HG03575 (cell line): Measurements from ENCODE around the gene ZNF766.
"Not testable (repeated sequence)": the region's sequence is repeated elsewhere in the genome, so short reads cannot be mapped to it uniquely, and the experiment has no call there.

Source experiments
- ATAC-seq: cut with Tn5 transposase; IDR thresholded peaks from one replicate; pipeline ENCODE4 v1.9.1; 2021; ENCODE audit not compliant: unreplicated experiment, insufficient number of reproducible peaks, low FRiP score; ENCODE audit errors: extremely low read depth

The ZNF766 gene

GRCh38 chr19:52270266-52270885 is 989 bp downstream of the ZNF766 start:
- no peak for ATAC-seq

GRCh38 chr19:52273301-52273700 is 3.9 kb downstream of the ZNF766 start:
- no peak for ATAC-seq

- no peak for ATAC-seq
These were observed 4.8 kb downstream of the ZNF766 start for GRCh38 chr19:52274191-52274590.

DNA sequence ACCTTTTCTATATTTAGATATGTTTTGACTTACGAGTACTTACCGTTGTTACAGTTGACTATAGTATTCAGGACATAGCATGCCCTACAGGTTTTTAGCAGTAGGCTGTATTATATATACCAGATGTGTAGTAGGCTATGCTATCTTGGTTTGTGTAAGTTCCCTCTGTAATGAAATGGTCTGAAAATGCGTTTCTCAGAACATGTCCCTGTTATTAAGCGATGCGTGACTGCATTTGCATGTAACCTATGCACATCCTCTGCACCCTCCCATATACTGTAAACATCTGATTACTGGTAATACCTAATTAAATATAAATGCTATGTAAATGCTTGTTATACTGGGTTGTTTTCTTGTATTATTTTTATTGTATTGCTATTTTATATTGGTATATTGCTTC is 6.6 kb downstream of the ZNF766 start:
- no peak for ATAC-seq

DNA sequence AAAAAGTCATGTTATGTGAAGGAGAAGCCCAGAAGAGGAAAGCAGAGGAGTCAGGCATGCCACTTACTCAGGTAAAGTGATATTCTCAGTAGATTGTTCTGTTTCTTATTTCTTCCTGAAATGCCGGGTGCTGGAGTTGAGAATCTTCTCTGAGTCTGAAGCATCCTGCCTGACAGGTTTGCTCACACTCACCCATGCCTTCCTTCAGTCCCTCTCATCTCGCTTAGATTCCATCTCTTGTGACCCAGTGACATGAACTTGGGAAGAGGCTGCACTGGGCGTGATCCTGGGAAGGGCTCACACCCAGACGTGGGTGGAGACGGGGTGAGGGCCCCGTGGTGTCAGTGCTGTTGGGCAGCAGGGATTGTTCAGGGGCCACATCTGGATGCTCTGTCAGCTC is 8.1 kb downstream of the ZNF766 start:
- no peak for ATAC-seq

- ATAC-seq = no peak
These were observed 16.9 kb downstream of the ZNF766 start for GRCh38 chr19:52286256-52286655.

GRCh38 chr19:52291781-52292180 is 22.4 kb downstream of the ZNF766 start:
- no peak for ATAC-seq

- not testable (repeated sequence) for ATAC-seq
These were observed 23.6 kb downstream of the ZNF766 start for GRCh38 chr19:52292946-52293345.

GRCh38 chr19:52296400-52296772 is 27.0 kb downstream of the ZNF766 start:
- ATAC-seq = no peak

GRCh38 chr19:52296773-52297600 is 27.6 kb downstream of the ZNF766 start, which contains the start of gene ZNF480:
Gene ZNF480, plus strand, starts transcription at chr19:52297169. Its CDS starts 3,244 bp downstream, at chr19:52300413.
- no peak for ATAC-seq

GRCh38 chr19:52297601-52298364 is 28.4 kb downstream of the ZNF766 start:
- ATAC-seq = no peak

DNA sequence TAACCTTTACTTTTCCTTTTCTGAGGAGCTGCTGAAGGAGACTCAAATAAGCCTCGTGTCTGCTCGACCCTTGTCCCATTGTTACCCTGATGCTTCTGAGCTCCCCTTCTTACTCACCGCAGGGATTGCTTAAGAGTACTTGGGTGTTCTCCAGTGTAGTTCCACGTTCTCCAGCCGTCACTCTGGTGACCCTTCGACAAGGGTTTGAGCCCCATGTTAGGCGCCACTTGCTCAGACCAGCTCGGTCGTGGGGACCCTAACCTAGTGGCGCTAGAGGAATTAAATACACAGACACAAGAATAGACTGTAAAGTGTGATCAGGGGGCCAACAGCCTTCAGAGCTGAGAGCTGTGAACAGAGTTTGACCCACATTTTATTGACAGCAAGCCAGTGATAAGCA is 37.9 kb downstream of the ZNF766 start:
- no peak for ATAC-seq

DNA sequence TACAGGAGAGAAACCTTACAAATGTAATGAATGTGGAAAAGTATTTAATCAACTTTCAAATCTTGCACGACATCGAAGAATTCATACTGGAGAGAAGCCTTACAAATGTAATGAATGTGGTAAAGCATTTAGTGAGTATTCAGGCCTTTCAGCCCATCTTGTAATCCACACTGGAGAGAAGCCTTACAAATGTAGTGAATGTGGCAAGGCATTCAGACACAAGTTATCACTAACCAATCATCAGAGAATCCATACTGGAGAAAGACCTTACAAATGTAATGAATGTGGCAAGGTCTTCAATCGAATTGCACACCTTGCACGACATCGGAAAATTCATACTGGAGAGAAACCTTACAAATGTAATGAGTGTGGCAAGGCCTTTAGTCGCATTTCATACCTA is 53.0 kb downstream of the ZNF766 start:
- ATAC-seq = no peak

DNA sequence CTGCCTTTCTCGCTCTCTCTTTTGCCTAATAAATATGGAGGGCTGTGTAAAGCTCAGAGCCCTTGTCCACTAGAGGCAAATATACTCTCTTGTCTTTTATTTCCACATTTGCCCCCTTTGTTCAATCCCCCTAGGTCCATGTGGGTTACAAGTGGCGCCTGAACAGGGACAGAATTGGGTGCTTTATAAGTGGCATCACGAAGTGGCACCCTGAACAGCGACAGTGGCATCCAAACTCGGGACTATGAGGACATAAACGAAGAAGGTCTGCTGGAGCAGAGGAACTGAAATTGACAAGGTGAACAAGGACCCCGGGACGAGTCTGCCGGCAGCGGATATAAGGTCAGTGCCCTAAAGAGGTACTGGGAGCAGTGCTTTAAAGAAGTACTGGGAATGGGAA is 62.4 kb downstream of the ZNF766 start:
- ATAC-seq = no peak

DNA sequence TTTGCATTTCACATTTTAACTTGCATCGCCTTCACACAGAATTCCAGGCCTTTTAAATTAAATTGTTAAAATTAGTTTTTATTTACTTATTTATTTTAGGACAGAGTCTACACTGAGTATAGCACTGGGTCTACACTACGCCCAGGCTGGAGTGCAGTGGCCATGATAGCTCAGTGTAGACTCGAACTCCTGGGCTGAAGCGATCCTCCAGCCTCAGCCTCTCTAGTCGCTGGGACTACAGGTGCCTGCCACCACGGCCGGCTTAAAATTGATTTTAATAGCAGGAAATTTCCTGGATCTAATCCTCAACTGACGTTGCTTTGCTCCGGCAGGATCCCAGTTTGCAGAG is 66.4 kb downstream of the ZNF766 start:
- ATAC-seq = no peak

DNA sequence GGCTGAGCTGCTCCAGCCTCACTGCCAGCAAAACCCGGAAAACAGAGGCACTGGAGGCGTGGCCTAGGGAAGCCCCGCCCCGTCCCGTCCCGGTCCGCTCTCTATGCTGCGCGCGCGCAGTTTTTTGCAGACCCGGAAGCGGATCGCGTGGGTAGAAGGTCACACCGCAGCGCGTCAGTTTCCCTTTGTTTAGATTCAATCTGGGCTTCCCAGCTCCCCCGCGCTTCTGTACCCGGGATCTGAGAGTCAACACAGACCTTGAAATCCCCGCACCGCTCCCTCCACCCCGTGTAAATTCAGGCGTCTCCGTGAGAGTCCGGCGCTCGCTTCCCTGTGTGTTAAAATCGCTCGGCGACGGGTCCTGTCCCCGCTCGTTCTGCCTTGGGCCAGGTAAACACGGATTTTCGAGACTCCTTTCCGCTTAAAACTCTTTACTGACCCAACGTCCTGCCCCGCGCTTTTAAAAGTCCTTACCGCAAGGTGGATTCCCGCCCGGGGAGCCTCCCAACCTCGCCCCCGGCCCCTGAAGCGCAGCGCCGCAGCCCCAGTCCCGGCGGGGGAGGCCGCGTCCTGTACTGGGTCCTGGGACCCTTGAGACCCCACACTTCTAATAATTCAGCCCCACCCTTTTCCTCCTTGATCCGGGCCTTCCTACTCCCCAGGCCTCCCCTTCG is 66.9 kb downstream of the ZNF766 start, which contains the start of gene ZNF610:
TSS of gene ZNF610 (plus strand) at position 127 of the 674 bp plus-strand sequence. CDS start 12,930 bp downstream, outside the sequence.
- no peak for ATAC-seq

GRCh38 chr19:52336791-52337381 is 67.5 kb downstream of the ZNF766 start:
- no peak for ATAC-seq

- ATAC-seq = not testable (repeated sequence)
These were observed 69.6 kb downstream of the ZNF766 start for GRCh38 chr19:52339022-52339421.

- no peak for ATAC-seq
These were observed 74.2 kb downstream of the ZNF766 start for GRCh38 chr19:52343548-52343947.
